GM21717 (cell line): ENCODE data around the gene CRABP2.

Source experiments
- ATAC-seq: cut with Tn5 transposase; IDR thresholded peaks from one replicate; pipeline ENCODE4 v1.9.1; 2021; ENCODE audit warnings: mild to moderate bottlenecking, moderate library complexity; ENCODE audit not compliant: unreplicated experiment

The CRABP2 gene

DNA sequence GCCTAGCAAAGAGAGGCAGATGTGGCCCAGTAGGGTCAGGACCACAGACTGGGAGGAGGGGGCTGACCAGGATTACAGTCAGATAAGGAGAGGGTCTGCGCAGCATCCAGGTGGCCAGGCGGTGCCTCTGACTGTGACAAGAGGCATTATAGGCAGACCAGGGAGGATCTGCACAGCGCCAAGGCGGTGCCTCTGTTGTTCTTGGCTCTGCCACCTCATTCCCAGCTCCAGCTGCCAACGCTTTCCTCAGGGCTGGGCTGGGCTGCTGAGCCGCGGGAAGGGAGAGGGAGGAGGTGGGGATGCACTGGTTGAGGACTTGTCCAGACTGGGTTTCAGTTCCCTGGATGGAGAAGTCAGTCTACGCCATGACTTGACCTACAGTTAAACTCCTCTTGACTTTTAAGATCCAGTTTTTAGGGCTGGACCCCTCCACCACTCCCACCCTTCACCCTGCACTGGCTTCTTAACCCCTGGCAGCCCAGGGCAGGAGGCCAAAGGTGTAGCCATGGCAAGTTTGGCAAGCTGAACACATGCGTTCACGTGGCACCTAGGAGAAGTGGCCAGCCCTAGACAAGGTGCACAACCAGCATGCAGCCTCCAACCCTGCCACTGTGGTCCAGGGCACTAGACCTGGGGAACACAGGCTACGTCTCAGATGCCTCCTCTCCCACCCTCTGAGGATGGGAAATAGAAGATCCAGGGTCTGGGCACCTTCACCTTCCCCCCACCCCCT, 4.5 kb upstream of the CRABP2 start:
- no peak for ATAC-seq

DNA sequence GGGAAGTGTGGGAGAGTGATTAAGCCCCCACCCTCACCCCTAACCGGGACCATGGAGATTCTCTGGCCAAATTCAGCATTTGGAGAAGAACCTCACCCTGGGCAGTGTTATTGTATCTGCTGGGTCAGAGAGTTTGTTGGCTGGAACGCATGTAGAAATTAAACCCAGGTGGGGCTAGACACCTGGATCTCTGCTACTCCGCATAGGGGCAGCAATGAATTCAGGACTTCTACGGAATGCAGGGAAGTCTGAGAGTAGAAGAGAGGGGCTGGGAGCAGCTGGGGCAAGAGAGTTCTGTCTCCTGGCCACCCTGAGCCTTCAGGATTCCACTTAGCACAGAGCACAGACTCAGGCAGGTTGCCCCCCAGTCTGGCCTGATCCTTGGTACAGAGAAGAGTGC, 3.6 kb upstream of the CRABP2 start:
- no peak for ATAC-seq

DNA sequence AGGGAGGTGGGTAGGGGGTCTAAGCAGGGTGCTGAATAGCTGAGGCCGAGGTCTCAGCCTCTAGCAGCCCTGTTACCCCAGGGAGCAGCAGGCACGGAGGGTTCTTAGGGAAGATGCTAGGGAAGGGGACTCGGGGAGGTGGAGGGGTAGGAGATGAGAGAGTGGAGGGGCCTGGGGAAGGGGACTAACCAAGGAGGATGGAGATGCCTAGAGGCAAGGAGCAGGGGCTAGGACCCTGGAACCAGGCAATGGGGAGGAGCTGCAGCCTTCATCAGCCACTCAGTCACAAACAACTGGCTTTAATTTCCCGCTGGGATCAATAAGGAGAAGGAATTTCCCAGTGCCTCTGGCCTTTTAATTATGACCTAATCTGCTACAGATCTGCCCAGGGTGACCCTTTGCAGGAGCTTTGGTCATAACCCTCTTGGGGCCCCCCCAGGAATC, 2.9 kb upstream of the CRABP2 start:
- ATAC-seq, result no peak

DNA sequence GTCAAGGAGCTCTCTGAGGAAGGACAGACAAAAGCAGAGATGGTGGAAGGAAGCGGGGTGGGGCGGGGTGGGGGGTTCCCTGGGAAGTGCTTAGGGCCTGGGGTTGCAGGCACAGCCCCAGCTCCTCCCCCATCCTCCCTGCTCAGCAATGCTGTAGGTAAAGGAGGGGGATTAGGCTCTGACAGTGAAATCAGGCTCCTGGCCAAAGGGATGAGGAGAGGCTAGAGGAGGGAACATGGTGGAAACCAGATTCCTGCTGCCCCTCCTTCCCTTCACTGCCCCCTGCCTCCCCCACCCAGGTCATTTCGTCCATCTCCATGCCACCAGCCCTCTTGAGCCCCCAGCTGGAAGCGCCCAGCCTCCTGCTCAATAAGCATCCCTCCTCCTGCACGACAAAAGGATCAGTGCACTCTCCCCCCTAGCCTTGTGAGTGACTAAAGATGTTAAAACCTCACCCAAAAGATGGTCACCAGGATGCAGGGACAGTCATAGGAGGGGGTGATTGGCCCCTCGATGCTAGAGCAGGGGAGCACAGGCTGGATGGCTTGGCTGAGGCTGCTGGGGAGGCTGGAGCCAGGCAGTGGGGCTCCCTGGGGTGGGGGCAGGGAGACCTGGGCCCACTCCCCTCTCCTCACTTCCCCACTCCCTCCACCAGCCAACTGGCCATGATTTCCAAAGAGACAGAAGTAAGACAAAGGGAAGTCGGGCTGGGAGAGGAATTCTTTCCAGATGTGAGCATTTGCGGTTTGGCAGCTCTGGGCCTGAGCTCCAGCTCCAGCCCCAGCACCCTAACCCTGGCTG, 2.2 kb upstream of the CRABP2 start:
- ATAC-seq, result no peak

DNA sequence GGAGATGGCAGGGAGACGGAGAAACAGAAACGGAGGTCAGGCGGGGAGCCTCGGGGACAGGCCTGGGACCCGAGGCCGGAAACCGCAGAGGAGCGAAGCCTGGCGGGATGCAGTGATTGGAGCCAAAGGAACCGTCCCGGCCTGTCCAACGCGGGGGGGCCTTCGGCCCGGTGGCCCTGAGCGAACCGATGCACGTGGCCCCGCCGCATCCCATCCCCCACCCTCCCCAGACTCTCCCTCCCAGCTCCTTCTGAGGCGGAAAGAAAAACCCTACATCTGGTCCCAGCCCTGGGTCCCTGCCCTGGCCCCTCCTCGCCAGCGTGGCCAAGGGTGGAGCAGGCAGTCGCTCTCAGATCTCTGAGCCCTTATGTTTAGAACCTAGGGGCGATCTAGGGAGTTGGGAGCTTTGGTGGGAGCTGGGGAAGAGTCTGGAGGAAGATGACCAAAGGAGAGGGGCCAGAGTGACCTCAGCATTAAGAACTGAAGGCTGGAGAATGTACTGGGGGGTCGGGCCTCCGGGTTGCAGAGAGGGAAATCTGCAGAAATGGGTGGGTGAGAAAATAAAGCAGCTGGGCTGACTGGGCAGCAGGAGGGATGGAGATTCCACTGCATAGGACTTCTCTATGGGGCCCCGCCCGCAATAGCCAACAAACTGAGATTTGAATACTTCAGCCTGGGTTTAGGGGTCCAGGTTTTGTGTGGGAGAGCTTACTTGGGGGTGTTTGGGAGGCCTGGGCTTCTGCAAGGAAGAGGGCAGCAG, 1.5 kb upstream of the CRABP2 start:
- ATAC-seq, result no peak

DNA sequence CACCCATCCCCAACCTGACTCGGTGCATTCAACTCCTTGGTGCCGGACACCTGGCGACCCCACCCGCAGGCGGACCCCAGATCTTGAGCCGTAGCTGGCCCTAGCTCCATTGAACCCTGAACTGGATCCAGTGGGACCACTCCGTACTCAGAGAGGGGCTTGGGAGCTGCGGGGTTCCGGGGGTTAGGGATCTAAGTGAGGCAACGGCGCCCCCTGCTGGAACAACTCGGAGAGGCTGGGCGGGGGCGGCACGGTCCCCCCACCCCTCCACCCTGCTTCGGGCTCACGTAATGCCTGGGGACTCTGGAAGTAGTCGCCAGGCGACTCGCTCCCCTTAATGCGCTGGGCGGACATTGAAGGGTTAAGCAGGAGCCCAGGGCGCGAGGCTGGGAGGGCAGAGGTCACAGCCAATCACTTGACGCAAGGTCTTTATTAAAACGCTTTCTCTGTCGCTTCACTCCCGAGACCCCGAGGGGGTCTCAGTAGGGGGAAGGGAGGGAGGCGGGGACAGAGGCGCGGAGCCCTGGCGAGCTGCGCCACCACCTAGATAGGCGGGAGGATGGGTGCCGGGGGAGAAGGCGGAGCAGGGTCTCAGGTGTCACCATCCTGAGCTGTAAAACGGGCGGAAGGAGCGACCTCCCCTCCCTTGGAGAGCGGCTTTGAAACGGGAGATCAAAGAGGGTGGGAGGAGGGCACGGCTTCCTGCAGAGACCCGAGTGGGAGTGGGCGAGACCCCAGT, 704 bp upstream of the CRABP2 start:
- no peak for ATAC-seq

DNA sequence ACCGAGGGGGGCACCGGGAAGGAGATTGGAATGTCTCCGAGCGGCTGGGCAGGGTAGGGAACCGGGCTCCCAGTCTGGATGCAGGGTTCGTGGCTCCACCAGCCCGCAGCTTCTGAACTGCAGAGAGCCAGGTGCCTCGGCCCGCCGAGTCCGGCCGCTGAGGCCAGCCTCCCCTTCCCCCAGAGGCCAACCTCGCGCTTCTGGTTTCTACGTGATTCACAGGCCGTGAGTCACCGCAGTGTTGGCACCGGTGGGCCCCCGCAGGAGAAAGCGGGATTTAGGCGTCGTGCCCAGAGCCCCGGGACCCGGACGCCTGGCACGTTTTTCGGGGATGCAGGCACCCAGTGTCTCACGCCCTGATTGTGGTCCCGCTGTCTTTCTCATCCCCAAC, 458 bp downstream of the CRABP2 start:
- ATAC-seq, result no peak

DNA sequence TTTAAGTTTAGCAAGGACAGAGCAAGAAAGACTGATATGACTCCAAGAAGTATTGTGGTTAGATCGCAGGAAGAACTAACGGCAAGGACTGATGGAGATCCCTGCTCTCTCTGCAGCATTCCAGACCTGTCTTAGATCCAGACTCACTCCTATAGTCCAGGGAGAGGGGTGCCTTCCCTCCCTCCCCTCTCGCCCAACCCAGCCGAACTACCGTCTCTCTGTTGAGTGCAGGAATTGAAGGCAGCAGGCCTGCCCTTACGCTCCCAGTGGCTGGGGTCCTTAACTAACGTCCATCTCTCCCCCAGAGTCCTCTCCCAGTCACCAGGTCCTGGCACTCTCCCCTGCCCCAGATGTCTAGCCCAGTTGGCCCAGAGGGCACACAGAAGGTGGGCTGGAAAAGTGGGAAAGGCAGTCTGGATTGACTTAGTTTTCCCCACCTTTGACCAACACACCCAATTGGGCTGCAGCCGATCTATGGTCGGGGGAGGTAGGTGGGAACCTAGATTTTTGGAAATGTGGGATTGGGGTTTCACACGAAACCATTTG, 1.1 kb downstream of the CRABP2 start:
- ATAC-seq, result no peak

DNA sequence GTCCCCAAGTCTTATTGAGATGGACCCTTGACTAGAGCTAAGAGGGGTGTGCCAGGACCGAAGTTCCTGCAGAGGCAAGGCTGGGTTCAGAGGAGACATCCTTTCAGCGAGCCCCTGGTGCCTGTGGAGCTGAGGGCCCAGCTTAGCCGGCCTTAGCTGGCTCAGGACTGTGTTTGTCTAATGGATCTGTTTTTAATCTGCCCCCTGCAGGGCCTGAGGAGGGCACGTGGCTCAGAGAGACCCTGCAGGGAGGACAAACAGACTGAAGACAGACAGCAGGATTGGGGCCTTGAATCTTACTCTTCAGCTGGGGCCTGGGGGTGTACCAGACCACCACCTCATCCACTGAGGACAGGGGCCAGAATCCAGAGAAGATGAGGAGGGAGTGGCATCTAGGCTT, 1.6 kb downstream of the CRABP2 start:
- no peak for ATAC-seq

DNA sequence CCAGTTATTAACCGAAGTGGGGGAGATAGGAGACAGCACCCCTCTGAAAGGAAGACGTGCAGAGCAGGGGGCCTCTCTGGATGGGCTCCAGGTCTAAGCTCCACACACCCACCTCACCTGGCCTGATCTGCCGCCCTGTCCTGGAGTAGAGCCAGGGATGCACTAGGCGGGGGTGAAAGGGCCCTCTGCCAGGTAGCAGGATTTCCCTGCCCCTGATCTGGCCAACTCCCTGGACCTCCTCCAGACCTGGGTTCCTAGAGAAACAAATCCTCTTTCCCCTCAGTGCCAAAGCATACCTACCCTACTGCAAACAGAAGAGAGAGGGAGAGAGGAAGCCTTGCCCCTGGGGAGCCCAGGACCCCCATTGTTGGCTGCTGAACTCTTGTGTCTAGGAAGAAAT, 2.0 kb downstream of the CRABP2 start:
- ATAC-seq, result no peak

DNA sequence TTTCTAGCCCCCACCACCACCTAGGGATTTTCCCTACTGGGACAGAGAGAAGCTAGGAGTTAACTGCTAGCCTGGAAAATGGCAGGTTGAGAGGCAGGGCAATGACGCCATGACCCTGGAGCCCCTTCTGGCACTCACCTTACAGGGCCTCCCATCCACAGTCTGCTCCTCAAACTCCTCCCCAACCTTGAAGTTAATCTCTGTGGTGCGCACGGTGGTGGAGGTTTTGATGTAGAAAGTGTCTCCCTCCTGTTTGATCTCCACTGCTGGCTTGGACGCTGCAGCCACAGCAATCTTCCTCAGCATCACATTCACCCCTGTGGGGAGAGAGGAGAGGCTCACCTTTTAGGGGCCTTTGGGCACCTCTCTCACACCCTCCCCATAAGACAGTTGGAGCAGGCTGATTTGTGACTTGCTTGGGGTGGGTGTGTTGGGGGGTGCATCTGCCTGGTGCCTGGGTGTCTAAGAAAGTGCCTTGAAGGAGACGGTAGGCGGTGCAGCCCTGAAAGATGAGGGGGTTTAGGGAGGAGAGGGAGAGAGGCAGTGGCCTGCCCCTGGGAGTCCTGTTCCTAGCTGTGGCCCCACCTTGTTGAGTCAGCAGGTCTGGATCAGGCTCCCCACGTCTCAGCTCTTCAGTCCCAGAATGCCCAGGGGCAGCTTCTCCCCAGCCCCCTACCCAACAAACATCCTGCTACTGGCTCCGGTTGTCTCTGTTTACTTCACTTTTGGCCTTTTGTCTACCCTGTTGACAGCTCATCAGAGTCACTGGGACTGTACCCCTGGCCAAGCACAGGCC, 4.4 kb downstream of the CRABP2 start:
- ATAC-seq, result no peak

DNA sequence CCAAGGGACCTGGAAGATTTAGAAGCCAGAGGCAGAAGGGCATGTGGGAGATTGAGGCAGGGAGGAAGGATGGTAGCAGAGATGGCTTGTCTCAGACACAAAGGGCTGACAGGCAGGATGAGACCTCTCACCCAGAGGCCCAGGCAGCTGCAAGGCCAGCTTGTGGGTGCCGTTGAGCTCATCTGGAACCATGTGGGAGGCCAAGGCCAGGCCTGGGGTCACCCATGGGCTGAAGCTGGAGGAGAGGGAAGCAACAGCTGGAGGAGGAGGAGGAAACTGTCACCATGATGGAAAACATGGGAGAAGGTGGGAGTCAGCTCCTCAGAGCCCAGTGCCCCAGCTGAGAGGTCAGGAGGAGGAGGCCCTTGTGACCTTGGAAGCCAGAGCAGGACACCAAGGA, 6.4 kb downstream of the CRABP2 start:
- ATAC-seq, result no peak

DNA sequence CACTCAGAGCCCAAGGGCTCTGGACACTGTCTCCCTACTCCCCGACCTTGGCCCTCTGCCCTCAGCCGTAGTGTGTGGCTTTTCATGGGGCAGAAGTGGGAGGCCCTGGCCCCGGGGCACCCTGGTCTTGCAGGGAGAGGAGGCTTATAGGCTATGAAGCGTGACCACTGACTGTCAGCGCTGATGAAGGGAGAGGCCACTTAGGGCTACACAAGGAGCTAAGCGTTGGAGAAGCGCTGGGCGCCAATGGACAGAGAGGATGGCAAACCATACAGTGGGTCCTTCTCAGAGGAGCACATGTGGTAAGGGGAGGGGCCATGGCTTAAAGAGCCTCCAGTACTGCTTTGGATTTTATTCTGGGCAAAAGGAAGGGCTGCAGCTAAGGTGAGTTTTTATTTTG, 7.9 kb downstream of the CRABP2 start:
- ATAC-seq, result no peak

DNA sequence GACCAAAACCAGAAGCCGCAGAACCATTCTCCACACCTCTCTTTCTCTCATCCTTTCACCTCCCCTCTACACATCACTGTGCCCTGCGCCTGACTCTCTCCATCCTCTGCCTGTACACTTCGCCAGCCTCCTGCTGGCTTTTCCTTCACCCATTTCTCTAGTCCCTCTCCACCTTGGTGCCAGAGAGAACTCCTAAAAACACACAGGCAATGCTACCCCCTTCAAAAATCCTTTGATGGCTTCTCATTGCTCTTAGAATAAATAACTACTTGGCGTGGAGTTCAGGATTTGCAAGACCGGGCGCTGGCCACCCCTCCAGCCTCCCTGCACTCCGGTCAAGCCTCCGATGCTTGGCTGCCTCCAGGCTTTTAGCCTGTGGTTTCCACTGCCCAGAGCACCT, 8.6 kb downstream of the CRABP2 start:
- ATAC-seq, result no peak

DNA sequence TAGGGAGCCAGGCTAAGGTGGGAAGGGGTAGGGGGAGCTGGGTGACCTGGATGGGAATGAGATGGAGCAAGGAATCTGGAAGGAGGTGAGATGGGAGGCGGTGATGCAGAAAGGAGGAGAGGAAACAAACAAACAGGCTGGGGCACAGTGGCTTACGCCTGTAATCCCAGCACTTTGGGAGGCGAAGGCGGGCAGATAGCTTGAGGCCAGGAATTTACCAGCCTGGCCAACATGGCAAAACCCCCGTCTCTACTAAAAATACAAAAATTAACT, 10.8 kb downstream of the CRABP2 start:
- no peak for ATAC-seq

DNA sequence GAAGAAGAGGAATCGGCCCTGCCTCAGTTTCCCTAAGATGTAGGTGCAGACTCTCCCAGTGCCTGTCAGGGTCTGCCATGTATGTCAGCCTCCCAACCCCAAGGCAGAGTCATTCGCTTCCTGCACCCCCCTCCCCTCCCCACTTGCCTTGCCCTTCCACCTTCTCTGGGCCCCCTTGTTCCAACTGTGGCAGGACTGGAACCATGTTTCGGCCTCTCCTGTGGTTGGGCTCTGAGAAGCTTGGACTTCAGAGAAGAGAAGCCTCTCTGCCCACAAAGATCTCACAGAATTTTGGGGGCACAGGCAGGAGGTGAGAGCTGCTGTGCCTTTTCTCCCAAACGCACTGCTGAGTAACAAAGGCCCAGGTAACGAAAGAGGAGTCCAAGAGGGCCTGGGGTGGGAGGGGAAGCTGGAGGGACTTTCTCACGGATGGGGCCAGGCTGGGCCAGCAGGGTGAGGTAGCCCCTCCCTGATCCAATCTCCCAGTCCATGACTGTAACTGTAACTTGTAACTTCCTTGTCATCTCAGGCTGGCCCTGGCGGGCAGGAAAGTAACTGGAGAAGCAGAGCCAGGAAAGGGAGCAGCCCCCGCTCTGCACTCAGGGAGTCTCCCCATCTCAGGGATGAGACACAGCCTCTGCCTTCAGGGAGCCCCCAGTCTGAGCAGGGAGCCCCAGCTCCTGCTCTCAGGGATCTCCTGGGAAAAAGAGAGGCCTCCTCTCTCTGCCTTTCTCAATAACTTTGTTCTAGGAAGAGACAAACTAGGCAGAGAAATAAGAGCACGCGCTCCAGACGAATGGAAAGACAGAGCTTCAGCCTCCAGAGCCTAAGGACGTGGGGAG, 11.3 kb downstream of the CRABP2 start:
- ATAC-seq, result no peak

DNA sequence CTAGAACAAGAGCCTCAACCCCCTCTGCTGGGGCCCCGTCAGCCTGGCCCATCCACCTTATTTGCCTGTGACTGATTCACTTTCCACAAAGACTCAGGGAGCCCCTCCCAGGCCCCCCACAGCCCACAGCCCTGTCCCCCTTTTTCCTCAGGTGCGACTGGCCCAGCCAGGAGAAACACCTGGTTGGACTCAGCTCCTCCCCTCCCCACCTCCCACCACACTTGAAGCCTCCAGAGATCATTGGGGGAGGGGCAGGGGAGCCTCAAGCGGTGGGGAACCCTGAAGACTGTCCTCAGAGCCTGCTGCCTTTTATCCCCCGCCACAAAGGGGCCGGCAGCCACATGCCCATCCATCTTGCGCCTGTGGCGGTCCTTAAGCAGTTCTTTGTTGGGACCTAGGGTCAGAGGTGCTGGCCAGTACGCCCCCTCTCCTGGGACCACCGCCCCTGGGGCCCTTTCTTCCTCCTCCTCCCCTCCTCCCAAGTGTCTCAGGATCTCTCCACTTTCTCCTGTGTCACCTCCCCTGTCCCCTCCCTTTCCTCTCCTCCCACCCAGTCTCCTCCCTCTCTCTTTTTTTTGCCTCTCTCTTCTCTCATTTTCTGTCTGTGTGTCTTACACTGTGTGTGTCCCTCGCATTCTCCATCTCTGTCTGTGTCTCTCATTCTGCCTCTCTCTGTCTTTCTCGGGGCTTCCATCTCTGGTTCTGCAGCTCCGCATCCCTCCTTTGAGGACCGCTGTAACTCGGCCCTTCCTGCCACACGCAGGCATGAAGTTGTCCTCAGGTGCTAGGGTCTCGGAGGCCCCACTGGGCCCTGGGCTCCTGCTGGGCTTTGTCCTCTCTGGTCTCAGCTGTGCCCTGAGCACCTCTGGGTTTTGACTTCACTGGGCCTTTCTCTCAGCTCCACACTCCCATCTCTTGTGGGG, 12.2 kb downstream of the CRABP2 start:
- no peak for ATAC-seq

DNA sequence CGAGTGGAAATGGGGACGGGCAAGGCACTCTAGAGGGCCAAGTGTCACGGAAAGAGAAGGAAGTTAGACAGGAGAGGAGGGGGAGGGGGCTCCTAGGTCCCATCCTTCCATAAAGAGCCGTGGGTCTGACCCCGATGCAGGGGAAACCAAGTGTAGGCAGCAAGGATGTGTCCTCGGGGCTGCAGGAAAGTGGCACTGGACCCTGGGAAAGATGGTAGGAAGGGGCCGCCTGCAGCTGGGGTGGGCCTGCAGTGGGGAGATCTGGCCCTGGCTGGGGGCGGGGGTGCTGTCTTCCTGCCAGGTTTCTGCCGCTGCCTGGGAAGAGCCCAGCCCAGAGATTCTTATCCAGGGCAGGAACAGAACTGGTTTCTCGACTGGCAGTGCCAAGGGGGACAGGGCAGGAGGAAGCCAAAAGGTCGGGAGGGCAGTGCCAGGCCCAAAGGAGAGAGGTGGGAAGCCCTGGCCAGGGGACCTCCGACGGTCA, 12.9 kb downstream of the CRABP2 start:
- no peak for ATAC-seq
